Activated CD8-positive, alpha-beta memory T cell treated with anti-CD3 and anti-CD28 coated beads for 24 hours (primary cell): ENCODE measurements around the gene BTG4.

Experiments
- DNase-seq: peaks from one replicate; pipeline ENCODE4 v3.0.0-alpha.2; 2020

The BTG4 gene

GRCh38 chr11:111535281-111535680, 23.1 kb upstream of the BTG4 start:
- DNase-seq = no peak

- DNase-seq = no peak
These were observed 20.2 kb upstream of the BTG4 start for GRCh38 chr11:111532365-111532709.

- DNase-seq = peak; percentile 78
These were observed 19.6 kb upstream of the BTG4 start for GRCh38 chr11:111531687-111532364.

GRCh38 chr11:111531136-111531535, 18.9 kb upstream of the BTG4 start:
- no peak for DNase-seq

GRCh38 chr11:111530091-111530490, 17.9 kb upstream of the BTG4 start:
- DNase-seq = no peak

- no peak for DNase-seq
These were observed 16.4 kb upstream of the BTG4 start for GRCh38 chr11:111528557-111528956.

GRCh38 chr11:111527279-111527678, 15.1 kb upstream of the BTG4 start:
- DNase-seq = no peak

- no peak for DNase-seq
These were observed 14.3 kb upstream of the BTG4 start for GRCh38 chr11:111526501-111526900.

- DNase-seq = no peak
These were observed 13.3 kb upstream of the BTG4 start for GRCh38 chr11:111525456-111525855.

- DNase-seq = no peak
These were observed 11.9 kb upstream of the BTG4 start for GRCh38 chr11:111524056-111524455.

- DNase-seq = no peak
These were observed 11.2 kb upstream of the BTG4 start for GRCh38 chr11:111523343-111523742.

- DNase-seq = no peak
These were observed 10.2 kb upstream of the BTG4 start for GRCh38 chr11:111522426-111522825.

GRCh38 chr11:111521135-111521534, 8.9 kb upstream of the BTG4 start:
- no peak for DNase-seq

GRCh38 chr11:111520560-111520959, 8.4 kb upstream of the BTG4 start:
- DNase-seq = no peak

- no peak for DNase-seq
These were observed 6.5 kb upstream of the BTG4 start for GRCh38 chr11:111518668-111519067.

GRCh38 chr11:111515591-111515990, 3.4 kb upstream of the BTG4 start:
- DNase-seq = no peak

GRCh38 chr11:111514216-111515031, 2.2 kb upstream of the BTG4 start, which contains the start of gene HOATZ:
HOATZ (plus strand) TSS chr11:111514778; CDS start chr11:111514785, 7 bp downstream.
- peak; percentile 72 for DNase-seq

GRCh38 chr11:111513240-111513605, 1.0 kb upstream of the BTG4 start:
- no peak for DNase-seq

- DNase-seq = no peak
These were observed 1.9 kb downstream of the BTG4 start for GRCh38 chr11:111510311-111510710.

- no peak for DNase-seq
These were observed 9.6 kb downstream of the BTG4 start for GRCh38 chr11:111502611-111503010.

- DNase-seq = no peak
These were observed 11.7 kb downstream of the BTG4 start for GRCh38 chr11:111500481-111500880.

GRCh38 chr11:111499483-111499882, 12.7 kb downstream of the BTG4 start:
- DNase-seq = no peak

- no peak for DNase-seq
These were observed 18.1 kb downstream of the BTG4 start for GRCh38 chr11:111494040-111494439.

GRCh38 chr11:111490496-111490895, 21.7 kb downstream of the BTG4 start:
- no peak for DNase-seq

- no peak for DNase-seq
These were observed 28.8 kb downstream of the BTG4 start for GRCh38 chr11:111483431-111483830.
